HepG2 (cell line): ENCODE data around the gene SRRM2. TPM values are rescaled to one million over a fixed set of nuclear protein-coding genes. Genes with fewer than 3 reads are reported as not detected.

Experiments used
- AKNA ChIP-seq: sonication (generic); formaldehyde crosslinking; IDR thresholded peaks from 2 replicates; pipeline ENCODE4 v1.4.0; 2020; ENCODE audit warnings: missing genetic modification reagents, borderline replicate concordance
- ARID4A ChIP-seq: sonication (generic); formaldehyde crosslinking; IDR thresholded peaks from 2 replicates; pipeline ENCODE4 v1.5.0; 2020; ENCODE audit warnings: mild to moderate bottlenecking, missing genetic modification reagents, borderline replicate concordance
- ESRRA ChIP-seq: sonication (generic); formaldehyde crosslinking; IDR thresholded peaks from 2 replicates; pipeline ENCODE4 v1.5.1; 2020; ENCODE audit warnings: mild to moderate bottlenecking, low read depth, missing genetic modification reagents
- ETS1 ChIP-seq: sonication (generic); formaldehyde crosslinking; IDR thresholded peaks from 2 replicates; pipeline ENCODE4 v1.4.0; 2020; ENCODE audit warnings: missing genetic modification reagents
- MXD3 ChIP-seq: IDR thresholded peaks from 2 replicates; pipeline ENCODE4 v1.6.1; 2016; ENCODE audit warnings: mild to moderate bottlenecking, missing biosample characterization, missing genetic modification reagents
- NFYC ChIP-seq: IDR thresholded peaks from 2 replicates; pipeline ENCODE4 v1.6.1; 2016; ENCODE audit warnings: missing genetic modification reagents, missing compliant biosample characterization
- SIN3A ChIP-seq: IDR thresholded peaks from 2 replicates; pipeline ENCODE4 v1.6.1; 2011; ENCODE audit warnings: low read depth, mild to moderate bottlenecking, control low read depth, low read length, borderline replicate concordance
- SRF ChIP-seq: IDR thresholded peaks from 2 replicates; pipeline ENCODE4 v1.6.1; 2011; ENCODE audit warnings: mild to moderate bottlenecking, low read depth, low read length, moderate library complexity
- YEATS2 ChIP-seq: sonication (generic); formaldehyde crosslinking; IDR thresholded peaks from 2 replicates; pipeline ENCODE4 v1.4.0; 2020; ENCODE audit warnings: missing genetic modification reagents, borderline replicate concordance
- ZBTB39 ChIP-seq: sonication (generic); formaldehyde crosslinking; IDR thresholded peaks from 2 replicates; pipeline ENCODE4 v1.5.0; 2020; ENCODE audit warnings: missing genetic modification reagents
- ZFP62 ChIP-seq: sonication (generic); formaldehyde crosslinking; IDR thresholded peaks from 2 replicates; pipeline ENCODE4 v1.4.0; 2020; ENCODE audit warnings: missing genetic modification reagents
- ZNF160 ChIP-seq: sonication (generic); formaldehyde crosslinking; IDR thresholded peaks from 2 replicates; pipeline ENCODE4 v1.8.0; 2022; ENCODE audit warnings: mild to moderate bottlenecking, inconsistent platforms, missing genetic modification reagents
- ZNF501 ChIP-seq: sonication (generic); formaldehyde crosslinking; IDR thresholded peaks from 2 replicates; pipeline ENCODE4 v1.5.1; 2020; ENCODE audit warnings: mild to moderate bottlenecking, moderate library complexity, missing genetic modification reagents
- ZNF607 ChIP-seq: sonication (generic); formaldehyde crosslinking; IDR thresholded peaks from 2 replicates; pipeline ENCODE4 v1.5.1; 2020; ENCODE audit warnings: missing genetic modification reagents, mild to moderate bottlenecking, borderline replicate concordance
- polyA plus RNA-seq, 8 experiments: library from polyadenylated mRNA; depleted of rRNA in 3 of 8; stranded (reverse) in 7 of 8; unstranded in 1 of 8; fragments of >200 nt; fragmentation: Illumina TruSeq in 4 of 8; extraction: Trizol in 4 of 8; gene quantifications; 2 replicates each; pipeline versions ENCODE4 v1.2.1 to v1.2.3, GENCODE V29; 2011 to 2016; ENCODE audit warnings: low read depth in 4 of 8, missing spikeins in 1 of 8, mixed read lengths in 1 of 8; ENCODE audit not compliant: insufficient read depth in 1 of 8
- total RNA-seq, 5 experiments: library from RNA; depleted of rRNA; stranded (reverse); fragments of >200 nt; fragmentation: Illumina TruSeq; extraction: Trizol; gene quantifications; 2 replicates each; pipeline ENCODE4 v1.2.3, GENCODE V29; 2016; ENCODE audit warnings: low read depth in 1 of 5

Gene SRRM2
- total and polyA plus RNA-seq, 2 of the 13 experiments (the other 11 are each of a cell fraction or from before 2014, with no cell fraction given): 50.4 to 112 TPM

GRCh38 chr16:2752035-2752849 is at the start of gene SRRM2 (continued):
- TF ChIP-seq ARID4A (CRISPR knock-in tag) (peak; percentile 75), SIN3A (no peak; the same call in 1 of the 2 replicates), SRF (no peak), ESRRA (CRISPR knock-in tag) (peak; percentile 47; the same call in 1 of the 2 replicates), ZBTB39 (no peak; the same call in 1 of the 2 replicates), ZNF501 (CRISPR knock-in tag) (peak; percentile 96), NFYC (CRISPR knock-in tag) (no peak), MXD3 (CRISPR knock-in tag) (peak; percentile 15; the same call in 1 of the 2 replicates), ZNF160 (CRISPR knock-in tag) (peak; percentile 45; the same call in 1 of the 2 replicates), ZFP62 (CRISPR knock-in tag) (no peak), ETS1 (peak; percentile 21; the same call in 1 of the 2 replicates), YEATS2 (CRISPR knock-in tag) (peak; percentile 90; the same call in 1 of the 2 replicates), AKNA (CRISPR knock-in tag) (peak; percentile 76; the same call in 1 of the 2 replicates), ZNF607 (CRISPR knock-in tag) (peak; percentile 86)
